Posterior vena cava (tissue), 2 donors: ENCODE data around the gene LGALS9C. TPM values are rescaled to one million over a fixed set of nuclear protein-coding genes. Genes with fewer than 3 reads are reported as not detected.
"Not testable (repeated sequence)": the region's sequence is repeated elsewhere in the genome, so short reads cannot be mapped to it uniquely, and the experiment has no call there.

Experiments used
- DNase-seq: peaks from one replicate; pipeline ENCODE4 v3.0.0-alpha.2; 2020; ENCODE audit warnings: low spot score
- intact Hi-C, 2 donors: fragments of 100-400 bp; cut with DNase I; formaldehyde crosslinking; loops; one replicate each; pipeline versions ENCODE4 v1.14.1 to v1.14.2; 2022 to 2023
- total RNA-seq, 2 donors: library from RNA; stranded (reverse); fragmentation: NEBNext Ultra II Directional; extraction: Animal tissue kit (Norgen Biotek cat#: 25700); gene quantifications; one replicate each; pipeline ENCODE4 v1.2.1, GENCODE V29; 2021
- donor health status: DM: yes; HTN: yes; CAD: no.
- donor health status: DM: yes; HTN: yes; CAD: no.

Gene LGALS9C
- total RNA-seq, 2 donors from 2014 or later: not detected

DNA sequence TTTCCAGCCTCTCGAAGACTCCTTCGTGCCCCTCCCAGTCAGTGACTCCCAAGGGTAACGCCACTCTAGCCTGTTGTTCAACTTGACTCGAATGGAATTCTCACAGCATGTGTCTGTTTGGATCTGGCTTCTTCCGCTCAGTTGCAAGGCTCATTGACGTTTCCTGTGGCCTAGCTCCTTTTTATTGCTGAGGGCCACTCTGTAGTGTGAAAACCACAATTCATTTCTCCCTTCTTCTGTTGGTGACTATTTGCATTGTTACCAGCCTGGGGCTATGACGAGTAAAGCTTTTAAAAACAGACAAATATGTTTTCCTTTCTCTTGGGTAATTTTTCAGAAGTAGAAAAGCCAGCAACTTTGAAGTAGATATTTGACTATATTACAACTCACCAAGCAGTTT lies 1.8 kb upstream of the LGALS9C start:
- intact Hi-C loops, DNase-seq: not testable (repeated sequence)

DNA sequence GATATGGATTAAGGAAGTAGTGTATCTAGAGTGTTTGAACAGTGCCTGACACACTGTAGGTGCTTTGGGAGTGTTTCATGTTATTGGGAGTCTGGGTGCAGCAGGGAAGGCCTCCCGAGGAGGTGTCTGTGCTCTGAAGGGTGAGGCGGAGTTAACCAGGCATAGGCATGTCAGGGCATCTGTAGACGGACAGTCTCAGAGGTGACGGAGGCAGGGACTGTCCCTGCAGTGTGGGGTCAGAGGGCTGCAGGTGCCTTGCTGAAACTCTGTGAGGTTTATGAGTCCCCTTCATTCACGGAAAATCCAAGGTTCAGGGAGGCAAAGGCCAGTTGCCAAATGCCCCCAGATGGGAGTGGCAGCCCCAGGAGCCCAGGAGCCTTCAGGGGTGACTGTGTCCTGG lies 778 bp downstream of the LGALS9C start:
- DNase-seq, intact Hi-C loops: not testable (repeated sequence)

DNA sequence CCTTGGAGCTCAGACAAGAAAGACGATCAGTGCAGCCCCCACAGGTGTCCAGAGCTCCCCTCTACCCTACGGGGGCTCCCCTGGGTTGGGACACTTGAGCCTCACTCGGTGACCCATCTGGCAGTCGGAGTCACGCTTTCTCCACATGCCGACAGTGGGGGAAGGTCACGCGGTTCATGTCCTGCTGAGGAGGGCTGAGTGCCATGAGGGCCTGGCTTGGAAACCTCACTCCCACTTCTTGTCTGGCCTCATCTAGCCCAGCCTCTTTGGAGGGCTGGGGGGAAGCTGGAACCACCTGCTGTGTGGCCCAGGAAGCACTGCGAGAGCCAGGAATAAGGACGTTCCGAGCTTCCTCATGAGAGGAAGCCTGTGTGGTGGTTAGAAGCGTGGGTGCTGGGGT lies 1.8 kb downstream of the LGALS9C start:
- DNase-seq: not testable (repeated sequence)

DNA sequence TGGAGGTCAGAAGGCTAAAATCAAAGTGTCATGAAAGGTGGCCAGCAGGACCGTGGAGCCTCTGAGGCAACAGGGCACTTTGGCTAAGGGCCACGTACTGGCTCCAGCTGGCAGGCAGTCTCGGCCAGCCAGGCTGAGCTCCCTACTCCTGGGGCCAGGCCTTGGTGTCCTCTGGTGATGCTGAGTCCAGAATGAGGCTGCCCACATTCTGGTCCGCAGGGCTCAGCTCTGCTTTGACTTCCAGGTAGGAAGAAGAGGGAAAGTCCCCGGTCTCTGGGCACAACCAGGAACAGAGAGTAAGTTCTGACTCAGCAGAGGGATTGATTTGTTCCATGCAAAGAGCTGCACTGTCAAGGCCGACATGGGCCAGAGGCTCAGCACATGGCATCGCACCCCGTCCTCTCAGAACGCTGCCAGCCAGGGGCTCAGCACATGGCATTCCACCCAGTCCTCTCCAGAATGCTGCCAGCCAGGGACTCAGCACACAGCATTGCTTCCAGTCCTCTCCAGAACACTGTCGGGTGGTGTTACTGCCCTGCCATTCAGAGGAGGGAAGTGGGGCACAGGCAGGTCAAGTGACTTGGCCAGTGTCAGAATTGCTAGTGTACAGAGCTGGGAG lies 2.5 kb downstream of the LGALS9C start:
- DNase-seq, intact Hi-C loops: not testable (repeated sequence)

More for the DNA sequence above, 1.8 kb downstream of the LGALS9C start:
- intact Hi-C loops: not testable (repeated sequence)

DNA sequence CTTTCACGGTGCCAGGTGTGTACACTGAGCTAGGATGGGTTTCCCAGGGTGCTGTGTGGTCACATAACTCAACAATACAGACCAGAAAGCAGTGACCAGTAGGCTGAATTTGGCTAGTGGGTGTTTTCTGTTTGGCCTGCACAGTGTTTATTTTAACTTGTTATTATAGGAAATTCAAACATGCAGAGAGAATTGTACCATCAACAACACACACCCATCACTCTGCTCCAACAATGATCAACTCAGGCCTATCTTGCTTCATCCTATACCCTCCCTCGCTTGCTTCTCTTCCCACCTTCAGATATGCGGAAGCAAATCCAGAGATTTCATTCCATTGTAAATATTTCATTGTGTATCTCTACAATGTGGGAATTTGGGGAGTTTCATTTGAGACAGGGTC lies 5.2 kb downstream of the LGALS9C start:
- intact Hi-C loops: not testable (repeated sequence)

DNA sequence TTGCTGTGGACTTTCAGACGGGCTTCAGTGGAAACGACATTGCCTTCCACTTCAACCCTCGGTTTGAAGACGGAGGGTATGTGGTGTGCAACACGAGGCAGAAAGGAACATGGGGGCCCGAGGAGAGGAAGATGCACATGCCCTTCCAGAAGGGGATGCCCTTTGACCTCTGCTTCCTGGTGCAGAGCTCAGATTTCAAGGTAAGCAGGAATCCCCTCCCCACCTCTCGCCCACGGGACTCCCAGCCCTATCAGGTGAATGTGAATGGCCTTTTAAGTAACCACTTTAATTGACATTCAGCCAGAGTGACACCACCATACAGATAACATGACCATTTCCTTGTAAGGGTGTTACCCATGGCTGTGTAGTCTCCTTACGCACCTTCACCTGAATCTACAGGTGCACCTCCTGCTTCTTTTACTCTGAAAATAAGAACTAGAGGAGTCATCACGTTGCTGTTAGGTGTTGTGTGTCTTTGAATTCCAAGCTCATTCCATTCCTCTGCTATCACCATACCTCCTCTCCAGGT lies 9.4 kb downstream of the LGALS9C start:
- DNase-seq, intact Hi-C loops: not testable (repeated sequence)

More for the DNA sequence above, 5.2 kb downstream of the LGALS9C start:
- not testable (repeated sequence) for DNase-seq

DNA sequence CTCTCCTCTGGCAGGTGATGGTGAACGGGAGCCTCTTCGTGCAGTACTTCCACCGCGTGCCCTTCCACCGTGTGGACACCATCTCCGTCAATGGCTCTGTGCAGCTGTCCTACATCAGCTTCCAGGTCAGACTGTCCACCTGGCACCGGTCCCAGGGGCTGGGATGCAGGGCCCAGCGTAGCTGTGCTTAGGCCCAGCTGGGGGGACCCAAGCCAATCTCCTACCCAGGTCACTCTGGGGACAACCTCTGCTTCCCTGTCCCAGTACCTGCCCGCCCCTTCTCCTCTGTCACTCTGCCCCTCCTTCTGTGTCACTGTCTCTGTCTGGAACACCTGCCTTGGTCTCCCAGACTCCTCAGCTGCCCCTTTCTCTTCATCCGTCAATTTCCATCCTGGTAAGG lies 11.0 kb downstream of the LGALS9C start:
- intact Hi-C loops, DNase-seq: not testable (repeated sequence)

DNA sequence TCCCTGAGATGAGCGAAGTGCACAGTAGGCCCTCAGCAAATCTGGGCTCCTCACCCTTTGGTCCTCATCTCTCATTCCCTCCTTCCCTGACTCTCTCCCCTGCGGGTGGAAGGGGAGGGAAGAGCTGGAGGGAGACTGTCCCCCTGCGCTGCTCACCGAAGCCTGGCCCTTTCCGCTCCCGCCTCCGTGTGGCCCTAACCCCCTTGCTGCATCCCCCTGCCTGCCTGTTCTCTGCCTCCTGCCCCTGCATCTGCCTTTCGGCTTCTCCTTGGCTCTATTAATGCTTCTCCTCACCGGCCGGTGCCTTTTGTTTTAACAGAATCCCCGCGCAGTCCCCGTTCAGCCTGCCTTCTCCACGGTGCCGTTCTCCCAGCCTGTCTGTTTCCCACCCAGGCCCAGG lies 12.0 kb downstream of the LGALS9C start:
- DNase-seq, intact Hi-C loops: not testable (repeated sequence)

DNA sequence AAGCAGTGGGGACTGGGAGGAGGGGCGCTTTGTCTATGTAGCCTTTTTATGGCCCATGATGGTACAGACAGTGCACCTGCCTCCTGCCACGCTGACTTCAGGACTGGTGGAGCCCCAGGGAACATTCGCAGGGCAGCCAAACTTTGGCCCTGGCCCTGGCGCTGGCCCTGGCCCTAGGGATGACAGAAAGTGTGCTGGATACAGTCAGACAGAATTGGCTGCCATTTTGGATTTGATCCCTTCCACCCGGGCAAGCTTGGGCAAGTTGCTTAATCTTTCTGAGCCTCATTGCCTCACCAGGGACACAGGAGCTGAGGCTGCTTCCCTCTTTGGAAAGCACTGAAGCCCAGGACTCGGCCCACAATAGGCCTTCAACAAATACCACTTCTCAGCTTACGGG lies 13.4 kb downstream of the LGALS9C start:
- DNase-seq, intact Hi-C loops: not testable (repeated sequence)

DNA sequence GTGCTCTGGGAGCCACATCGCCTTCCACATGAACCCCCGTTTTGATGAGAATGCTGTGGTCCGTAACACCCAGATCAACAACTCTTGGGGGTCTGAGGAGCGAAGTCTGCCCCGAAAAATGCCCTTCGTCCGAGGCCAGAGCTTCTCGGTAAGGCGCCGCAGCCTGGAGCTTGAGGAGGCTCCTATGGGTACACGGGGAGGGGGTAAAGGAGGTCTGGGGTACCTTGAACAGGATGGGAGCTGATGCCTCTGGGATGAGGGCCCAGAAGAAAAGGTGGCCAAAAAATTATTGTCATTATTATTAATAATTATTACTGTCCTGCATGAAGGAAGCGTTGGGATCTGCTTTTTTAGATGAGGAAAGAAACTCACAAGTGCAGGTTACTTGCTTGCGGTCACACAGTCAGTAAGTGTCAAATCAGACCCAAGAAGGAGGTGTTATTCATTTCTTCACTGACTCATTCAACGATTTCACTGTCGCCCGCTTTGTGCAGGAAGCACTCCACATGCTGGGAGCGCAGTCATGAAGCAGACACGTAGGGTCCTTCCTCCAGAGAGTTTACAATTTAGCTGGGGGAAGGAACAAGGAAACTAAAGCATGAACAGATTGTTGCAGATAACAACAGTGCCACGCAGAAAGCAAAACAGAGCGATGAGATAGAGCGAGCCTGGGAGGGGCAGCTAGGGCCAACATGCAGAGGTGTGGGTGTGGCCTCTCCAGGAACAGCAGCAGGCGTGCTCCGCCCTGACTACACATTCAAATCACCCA lies 16.3 kb downstream of the LGALS9C start:
- not testable (repeated sequence) for DNase-seq

DNA sequence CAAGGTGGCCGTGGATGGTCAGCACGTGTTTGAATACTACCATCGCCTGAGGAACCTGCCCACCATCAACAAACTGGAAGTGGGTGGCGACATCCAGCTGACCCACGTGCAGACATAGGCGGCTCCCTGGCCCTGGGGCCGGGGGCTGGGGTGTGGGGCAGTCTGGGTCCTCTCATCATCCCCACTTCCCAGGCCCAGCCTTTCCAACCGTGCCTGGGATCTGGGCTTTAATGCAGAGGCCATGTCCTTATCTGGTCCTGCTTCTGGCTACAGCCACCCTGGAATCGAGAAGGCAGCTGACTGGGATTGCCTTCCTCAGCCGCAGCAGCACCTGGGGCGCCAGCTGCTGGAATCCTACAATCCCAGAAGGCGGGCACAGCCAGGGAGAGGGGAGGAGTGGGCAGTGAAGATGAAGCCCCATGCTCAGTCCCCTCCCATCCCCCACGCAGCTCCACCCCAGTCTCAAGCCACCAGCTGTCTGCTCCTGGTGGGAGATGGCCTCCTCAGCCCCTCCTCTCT lies 17.7 kb downstream of the LGALS9C start:
- DNase-seq, intact Hi-C loops: not testable (repeated sequence)

More for the DNA sequence above, 16.3 kb downstream of the LGALS9C start:
- intact Hi-C loops: not testable (repeated sequence)

DNA sequence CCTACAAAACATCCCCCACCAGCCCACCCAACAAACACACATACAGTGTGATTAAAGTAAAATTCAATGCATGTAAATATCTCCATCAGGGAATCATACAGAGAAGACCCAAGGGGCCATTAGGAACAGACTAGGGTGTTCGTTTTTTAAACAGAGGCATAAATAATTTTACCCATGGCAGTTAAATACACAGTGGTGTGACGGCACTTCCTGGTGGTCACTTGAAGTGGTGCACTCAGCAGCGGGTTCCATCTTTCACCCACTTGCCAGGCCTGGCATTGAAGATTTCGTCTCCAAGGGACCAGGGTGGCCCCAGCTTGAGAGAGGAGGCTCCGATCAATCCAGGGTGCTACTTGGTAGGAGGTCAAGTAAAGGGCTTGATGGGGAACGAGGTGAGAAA lies 20.5 kb downstream of the LGALS9C start:
- DNase-seq, intact Hi-C loops: not testable (repeated sequence)

DNA sequence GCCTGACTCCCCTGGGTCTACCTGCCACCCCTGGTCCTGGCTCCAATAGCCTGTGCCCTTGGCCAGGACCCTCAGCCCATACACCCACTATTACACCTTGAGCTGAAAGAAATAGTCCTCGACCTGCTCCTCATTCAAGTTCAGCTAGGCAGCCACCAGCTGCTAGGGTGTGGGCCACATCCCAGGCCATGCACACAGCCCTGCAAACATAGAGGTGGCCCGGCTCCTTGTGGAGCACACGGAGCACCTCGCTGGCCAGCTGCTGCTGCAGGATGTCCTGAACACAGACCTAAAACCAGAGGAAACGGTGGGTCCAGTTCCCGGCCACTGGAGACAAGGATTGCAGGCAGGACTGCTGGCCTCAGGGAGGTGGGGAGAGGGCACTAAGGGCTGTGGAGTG lies 22.5 kb downstream of the LGALS9C start:
- DNase-seq, intact Hi-C loops: not testable (repeated sequence)

DNA sequence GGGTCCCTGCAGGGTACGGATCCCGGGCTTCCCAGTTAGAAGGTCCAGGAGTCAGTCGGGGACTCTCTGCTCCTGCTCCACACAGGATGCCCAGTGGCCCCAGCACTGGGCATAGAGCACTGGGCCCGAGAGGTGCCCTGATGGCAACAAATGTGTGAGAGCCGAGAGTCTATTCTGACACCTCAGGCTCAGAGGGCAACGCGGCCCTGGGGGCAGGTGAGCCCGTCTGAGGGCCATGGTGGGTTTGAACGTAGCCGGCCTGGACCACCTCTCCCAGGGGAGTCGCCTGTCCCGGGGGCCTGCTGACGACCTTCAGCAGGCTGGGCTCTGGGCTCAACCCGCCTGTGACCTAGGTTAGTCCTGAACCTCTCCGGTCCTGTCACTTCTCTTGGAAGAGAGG lies 23.2 kb downstream of the LGALS9C start:
- intact Hi-C loops, DNase-seq: not testable (repeated sequence)

DNA sequence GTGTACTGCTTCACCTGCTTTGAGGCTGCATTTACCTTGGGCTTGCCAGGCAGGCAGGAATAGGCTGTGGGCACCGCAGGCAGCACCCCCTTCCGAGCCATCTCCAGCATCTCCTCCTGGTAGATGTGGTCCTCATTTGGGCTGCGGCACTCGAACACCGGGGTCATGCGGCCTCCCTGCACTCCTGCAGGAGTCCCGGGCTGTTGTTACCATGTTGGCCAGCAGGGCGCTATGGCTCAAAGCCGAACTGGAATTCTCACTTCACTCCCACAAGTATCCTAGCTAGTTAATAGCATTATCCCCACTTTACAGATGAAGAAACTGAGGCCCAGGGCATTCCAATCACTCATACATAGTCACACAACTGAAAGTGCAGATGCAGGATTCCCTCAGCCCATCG lies 23.7 kb downstream of the LGALS9C start:
- intact Hi-C loops, DNase-seq: not testable (repeated sequence)

DNA sequence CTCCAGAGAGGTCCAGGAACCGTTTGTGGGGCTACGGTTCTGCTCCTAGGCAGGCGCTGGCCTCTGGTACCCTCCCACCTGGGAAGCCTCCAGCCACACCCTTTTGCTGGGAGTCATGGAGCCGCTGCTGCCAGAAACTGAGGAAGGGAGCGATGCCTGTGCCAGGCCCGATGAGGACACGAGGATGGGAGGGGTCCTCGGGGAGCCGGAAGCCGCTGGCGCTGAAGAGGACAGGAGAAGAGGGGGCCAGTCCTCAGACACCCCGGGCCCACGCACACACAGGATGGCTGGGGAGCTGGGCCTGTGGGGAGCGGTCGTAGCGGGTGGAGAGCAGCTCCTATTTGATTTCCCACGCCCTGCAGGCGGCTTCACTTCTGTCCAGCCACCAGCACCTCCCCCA lies 24.2 kb downstream of the LGALS9C start:
- intact Hi-C loops, DNase-seq: not testable (repeated sequence)

DNA sequence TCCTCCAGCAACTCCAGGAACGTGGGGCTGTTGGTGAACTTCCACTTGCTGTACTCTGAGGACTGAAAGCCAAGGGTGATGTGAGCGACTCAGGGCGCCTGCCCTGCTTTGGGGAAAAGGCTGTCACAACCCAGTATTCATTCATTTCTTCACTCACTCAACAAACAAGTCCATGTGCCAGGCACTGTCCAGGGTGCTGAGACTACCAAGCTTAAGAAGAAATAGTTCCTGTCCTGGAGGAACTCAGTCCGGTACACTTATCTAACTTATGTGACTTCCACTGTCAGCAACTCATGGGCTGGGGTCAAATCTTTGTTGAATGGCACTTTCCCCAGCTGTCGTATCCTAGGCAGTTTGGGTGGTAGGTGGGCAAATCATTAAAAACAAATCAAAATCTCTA lies 26.6 kb downstream of the LGALS9C start:
- DNase-seq, intact Hi-C loops: not testable (repeated sequence)

DNA sequence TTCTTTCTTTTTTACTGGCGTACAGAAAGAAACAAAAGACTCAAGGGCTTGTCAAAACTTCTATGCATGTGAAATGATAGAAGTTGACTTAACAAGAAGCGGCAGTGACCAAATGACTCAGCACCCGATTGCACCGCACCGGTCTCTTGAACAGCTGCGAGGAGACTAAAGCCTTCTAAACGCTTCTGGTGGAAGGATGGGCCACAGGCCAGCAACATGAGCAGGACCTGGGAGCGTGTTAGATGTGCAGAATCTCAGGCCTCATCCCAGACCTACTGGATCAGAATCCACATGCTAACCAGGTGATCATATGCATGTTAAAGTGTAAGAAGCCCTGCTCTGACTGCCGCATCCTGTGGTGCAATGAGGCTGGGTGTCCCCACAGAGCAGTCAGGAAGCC lies 31.1 kb downstream of the LGALS9C start:
- intact Hi-C loops, DNase-seq: not testable (repeated sequence)

DNA sequence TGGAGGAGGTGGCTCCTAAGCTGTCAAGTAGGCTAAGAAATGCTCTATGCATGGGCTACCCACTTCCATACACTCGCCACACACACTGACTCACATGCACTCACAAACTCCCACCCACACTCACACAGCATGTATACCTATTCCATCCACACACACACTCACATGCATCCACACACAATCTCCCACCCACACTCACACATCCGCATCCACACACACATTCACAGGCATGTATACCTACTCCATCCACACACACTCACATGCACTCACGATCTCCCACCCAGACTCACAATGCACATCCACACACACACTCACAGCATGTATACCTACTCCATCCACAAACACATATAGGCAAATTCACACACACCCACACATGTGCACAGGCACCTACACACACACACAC lies 32.1 kb downstream of the LGALS9C start:
- intact Hi-C loops: not testable (repeated sequence)

DNA sequence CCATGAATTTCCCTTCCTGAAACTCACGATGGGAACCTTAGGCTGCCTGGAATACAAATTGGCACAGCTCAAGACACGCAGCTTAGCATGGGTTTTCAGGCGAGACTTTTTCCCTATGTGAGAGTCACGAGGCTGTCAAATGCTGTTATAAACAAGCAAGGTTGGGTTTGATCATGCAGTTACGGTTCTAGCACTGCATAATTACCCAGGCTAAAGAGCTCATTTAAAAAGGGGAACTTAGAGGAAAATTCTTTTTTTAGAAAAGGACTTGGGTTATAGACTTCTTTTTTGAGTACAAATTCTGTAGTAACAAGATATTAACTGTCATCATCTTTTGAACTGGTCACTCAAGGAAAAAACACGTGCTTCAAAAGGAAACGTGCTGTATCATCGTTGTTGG lies 44.5 kb downstream of the LGALS9C start:
- intact Hi-C loops, DNase-seq: not testable (repeated sequence)

More for the DNA sequence above, 32.1 kb downstream of the LGALS9C start:
- DNase-seq: not testable (repeated sequence)
